Prostate gland (tissue), 2 donors: ENCODE data around the gene ADGRG6. TPM values are rescaled to one million over a fixed set of nuclear protein-coding genes. Genes with fewer than 3 reads are reported as not detected.

Source experiments
- DNase-seq: peaks from one replicate; pipeline ENCODE4 v3.0.0-alpha.2; 2019; ENCODE audit warnings: low spot score
- H3K27ac ChIP-seq, 2 donors: fragments of 200-600 bp; sonication (generic); 2 replicates each; pipeline ENCODE4 v1.5.1; 2017 to 2019
- H3K27me3 ChIP-seq: fragments of 200-600 bp; sonication (generic); replicated peaks from 2 replicates; pipeline ENCODE4 v1.5.1; 2019; ENCODE audit not compliant: insufficient read depth
- H3K36me3 ChIP-seq, 2 donors: fragments of 200-600 bp; sonication (generic); 1 replicate in 1 of 2; 2 replicates in 1 of 2; pipeline versions ENCODE4 v1.5.1 to v1.8.1; 2017 to 2019
- H3K4me1 ChIP-seq: fragments of 200-600 bp; sonication (generic); replicated peaks from 2 replicates; pipeline ENCODE4 v1.5.1; 2019
- H3K4me3 ChIP-seq, 2 donors: fragments of 200-600 bp; sonication (generic); 2 replicates each; pipeline ENCODE4 v1.5.1; 2017 to 2019
- H3K9me3 ChIP-seq: fragments of 200-600 bp; sonication (generic); 2 replicates; pipeline ENCODE4 v1.5.1; 2017
- CTCF ChIP-seq, 4 experiments: fragments of 200-600 bp in 2 of 4; fragments of 450-650 bp in 2 of 4; sonication (generic) in 2 of 4; IDR thresholded peaks; 1 replicate in 3 of 4; 2 replicates in 1 of 4; pipeline ENCODE4 v1.5.1; 2016 to 2019; ENCODE audit warnings: antibody characterized with exemption in 4 of 4, mild to moderate bottlenecking in 2 of 4, moderate library complexity in 2 of 4
- POLR2A ChIP-seq: fragments of 450-650 bp; IDR thresholded peaks from one replicate; pipeline ENCODE4 v1.6.1; 2016; ENCODE audit warnings: antibody characterized with exemption, mild to moderate bottlenecking
- POLR2AphosphoS5 ChIP-seq: sonication (generic); formaldehyde crosslinking; IDR thresholded peaks from one replicate; pipeline ENCODE4 v1.6.1; 2017; ENCODE audit warnings: antibody characterized with exemption
- WGBS: methylation state at CpG from one replicate; pipeline ENCODE4 v1.1.5; 2018; 5-methylcytosine and 5-hydroxymethylcytosine counted together
- intact Hi-C: fragments of 100-400 bp; cut with DNase I; formaldehyde crosslinking; loops from one replicate; pipeline ENCODE4 v1.14.2; 2022
- total RNA-seq, 2 donors: library from RNA; depleted of rRNA; stranded (reverse); fragments of >200 nt; gene quantifications; one replicate each; pipeline ENCODE4 v1.1.0, GENCODE V29; 2016

Gene ADGRG6
- total RNA-seq, 2 donors from 2014 or later, result 13.5 to 18.0 TPM

- DNase-seq, result no peak
- 89% methylated on average over 1 of the region's 1 CpG for WGBS
- H3K36me3 ChIP-seq, result no peaks in the 10 kb centered on the region
Observed at GRCh38 chr6:142469220-142469619, 167.4 kb downstream of the ADGRG6 start.

GRCh38 chr6:142470421-142470820 is 168.6 kb downstream of the ADGRG6 start:
- Histone ChIP-seq H3K36me3 (no peaks in the 10 kb centered on the region), H3K9me3 (no peaks in the 10 kb centered on the region), H3K4me3 (no peak overlapping the region), H3K4me1 (no peaks in the 10 kb centered on the region), H3K27me3 (no peaks in the 10 kb centered on the region), H3K27ac (no peak overlapping the region)
- WGBS, result 54% methylated on average over 1 of the region's 1 CpG
- no peak for TF ChIP-seq POLR2A
- no peak for TF ChIP-seq POLR2AphosphoS5
- TF ChIP-seq CTCF (IDR thresholded peaks at IDR 0.05), result no peak
- intact Hi-C loops, result loop anchor here (10.0 kb wide), 2 partner anchors 554 to 954 kb away; no protein-coding TSS in a partner anchor
- no peak for DNase-seq

More at GRCh38 chr6:142469220-142469619, 167.4 kb downstream of the ADGRG6 start:
- no peak overlapping the region for H3K27ac ChIP-seq
- no peak overlapping the region for H3K4me3 ChIP-seq
- no peaks in the 10 kb centered on the region for H3K4me1 ChIP-seq
- no peaks in the 10 kb centered on the region for H3K27me3 ChIP-seq
- no peak for TF ChIP-seq POLR2A
- TF ChIP-seq POLR2AphosphoS5, result no peak
- no peak for TF ChIP-seq CTCF (IDR thresholded peaks at IDR 0.05)
- no peaks in the 10 kb centered on the region for H3K9me3 ChIP-seq
- intact Hi-C loops, result no loop called here

- WGBS, result 5% methylated on average over 13 of the region's 13 CpGs
- TF ChIP-seq POLR2A, result no peak
- peak; percentile 26 to 90 (median 82) for TF ChIP-seq CTCF (IDR thresholded peaks at IDR 0.05)
- Histone ChIP-seq H3K27ac (no peak overlapping the region), H3K36me3 (no peaks in the 10 kb centered on the region), H3K4me1 (no peaks in the 10 kb centered on the region), H3K4me3 (no peak overlapping the region), H3K9me3 (no peaks in the 10 kb centered on the region), H3K27me3 (no peaks in the 10 kb centered on the region)
- DNase-seq, result peak; percentile 6
- intact Hi-C loops, result loop anchor here (10.0 kb wide), 2 partner anchors 550 to 950 kb away; no protein-coding TSS in a partner anchor
Observed at GRCh38 chr6:142474531-142475289, 172.9 kb downstream of the ADGRG6 start.

GRCh38 chr6:142476452-142476851 is 174.6 kb downstream of the ADGRG6 start:
- H3K27me3 ChIP-seq, result no peaks in the 10 kb centered on the region
- H3K4me1 ChIP-seq, result no peaks in the 10 kb centered on the region
- no peak overlapping the region for H3K27ac ChIP-seq
- TF ChIP-seq POLR2AphosphoS5 (no peak), POLR2A (no peak), CTCF (IDR thresholded peaks at IDR 0.05) (no peak)
- H3K36me3 ChIP-seq, result no peaks in the 10 kb centered on the region
- H3K9me3 ChIP-seq, result no peaks in the 10 kb centered on the region
- intact Hi-C loops, result loop anchor here (10.0 kb wide), 2 partner anchors 548 to 948 kb away; no protein-coding TSS in a partner anchor
- no peak for DNase-seq
- 86% methylated on average over 2 of the region's 2 CpGs for WGBS
- H3K4me3 ChIP-seq, result no peak overlapping the region

- Histone ChIP-seq H3K4me3 (no peak overlapping the region), H3K27ac (no peak overlapping the region), H3K36me3 (no peaks in the 10 kb centered on the region), H3K27me3 (no peaks in the 10 kb centered on the region), H3K4me1 (no peaks in the 10 kb centered on the region), H3K9me3 (no peaks in the 10 kb centered on the region)
- 93% methylated on average over 2 of the region's 2 CpGs for WGBS
- TF ChIP-seq CTCF (IDR thresholded peaks at IDR 0.05) (no peak), POLR2A (no peak), POLR2AphosphoS5 (no peak)
- DNase-seq, result no peak
- intact Hi-C loops, result loop anchor here (10.0 kb wide), 2 partner anchors 547 to 947 kb away; no protein-coding TSS in a partner anchor
Observed at GRCh38 chr6:142478117-142478516, 176.3 kb downstream of the ADGRG6 start.
